SK-N-SH treated with all-trans-retinoic acid at 6 μM for 48 hours (cell line): ENCODE results near the gene ADGRG1.

ENCODE experiments used
- GLIS3 ChIP-seq: fragments of 250-450 bp; sonication (Bioruptor Pico); IDR thresholded peaks from 2 replicates; pipeline ENCODE4 v1.5.0; 2020; ENCODE audit warnings: mild to moderate bottlenecking, moderate library complexity
- ZFP3 ChIP-seq: fragments of 250-450 bp; sonication (Bioruptor Pico); IDR thresholded peaks from 2 replicates; pipeline ENCODE4 v1.5.0; 2020; ENCODE audit warnings: mild to moderate bottlenecking, moderate library complexity

DNA sequence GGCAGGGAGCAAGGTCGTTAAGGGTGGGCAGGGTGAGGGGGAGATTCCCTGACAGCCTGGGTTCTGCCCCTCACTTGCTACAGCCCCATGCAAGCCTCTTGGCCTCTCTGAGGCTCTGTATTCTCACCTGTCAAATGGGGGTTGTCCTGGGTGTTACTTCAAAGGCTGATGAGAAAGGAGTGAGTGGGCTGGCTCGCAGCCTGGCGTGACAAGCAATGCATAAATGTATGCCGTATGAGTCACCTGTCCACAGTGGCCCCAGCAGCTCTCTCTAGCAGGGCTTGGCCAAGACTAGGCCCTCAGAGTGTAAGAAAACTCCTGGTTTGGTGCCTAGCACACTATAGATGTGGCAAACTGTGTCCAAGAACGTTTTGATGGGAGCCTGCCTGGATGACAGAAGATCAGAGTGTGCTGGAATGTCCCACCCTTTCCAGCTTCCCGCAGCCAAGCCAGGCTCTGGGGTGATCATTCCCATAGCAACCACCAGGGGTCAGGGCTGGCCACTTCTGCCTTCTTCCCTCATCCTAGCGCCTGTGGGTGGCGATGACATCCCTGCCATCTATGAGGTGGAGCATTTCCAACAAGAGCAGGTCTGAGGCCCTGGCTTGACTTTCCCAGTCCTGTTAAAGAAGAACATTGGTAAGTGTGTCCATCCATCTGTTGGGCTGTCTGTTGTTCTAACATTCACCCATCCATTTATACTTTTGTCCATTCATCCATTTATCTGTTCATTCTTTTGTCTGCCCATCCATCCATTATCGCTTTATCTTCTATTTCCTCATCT, 37.2 kb upstream of the ADGRG1 start:
- TF ChIP-seq ZFP3 (CRISPR knock-in tag) (no peak), GLIS3 (CRISPR knock-in tag) (no peak)
